NCI-H82 (cell line): ENCODE data around the gene C1orf21.
"Not testable (repeated sequence)": the region's sequence is repeated elsewhere in the genome, so short reads cannot be mapped to it uniquely, and the experiment has no call there.

ENCODE experiments used
- DNase-seq: peaks from one replicate; lab custom pipeline; 2025; lab: John Stamatoyannopoulos, UW

The C1orf21 gene

GRCh38 chr1:184386312-184387068 is at the start of gene C1orf21:
Gene C1orf21 (plus strand): TSS chr1:184387029. CDS start chr1:184477510, 90,481 bp downstream.
- DNase-seq = peak; percentile 96

GRCh38 chr1:184337865-184338264 is 49.0 kb upstream of the C1orf21 start:
- DNase-seq = not testable (repeated sequence)

GRCh38 chr1:184340984-184341383 is 45.8 kb upstream of the C1orf21 start:
- peak; percentile 27 for DNase-seq

- peak; percentile 62 for DNase-seq
These were observed 36.3 kb upstream of the C1orf21 start for GRCh38 chr1:184350573-184350972.

GRCh38 chr1:184351416-184351975 is 35.3 kb upstream of the C1orf21 start:
- no peak for DNase-seq

GRCh38 chr1:184352776-184353175 is 34.1 kb upstream of the C1orf21 start:
- DNase-seq = no peak

GRCh38 chr1:184354719-184355118 is 32.1 kb upstream of the C1orf21 start:
- no peak for DNase-seq

GRCh38 chr1:184356891-184357290 is 29.9 kb upstream of the C1orf21 start:
- DNase-seq = no peak

- no peak for DNase-seq
These were observed 28.6 kb upstream of the C1orf21 start for GRCh38 chr1:184358256-184358655.

- DNase-seq = no peak
These were observed 26.9 kb upstream of the C1orf21 start for GRCh38 chr1:184359909-184360308.

- DNase-seq = no peak
These were observed 24.0 kb upstream of the C1orf21 start for GRCh38 chr1:184362876-184363275.

- DNase-seq = no peak
These were observed 21.1 kb upstream of the C1orf21 start for GRCh38 chr1:184365699-184366098.

GRCh38 chr1:184366997-184367396 is 19.8 kb upstream of the C1orf21 start:
- DNase-seq = no peak

GRCh38 chr1:184367427-184368038 is 19.3 kb upstream of the C1orf21 start:
- no peak for DNase-seq

GRCh38 chr1:184368354-184368753 is 18.5 kb upstream of the C1orf21 start:
- DNase-seq = no peak

GRCh38 chr1:184370850-184371249 is 16.0 kb upstream of the C1orf21 start:
- DNase-seq = no peak

GRCh38 chr1:184373155-184373554 is 13.7 kb upstream of the C1orf21 start:
- no peak for DNase-seq

- DNase-seq = no peak
These were observed 10.5 kb upstream of the C1orf21 start for GRCh38 chr1:184376369-184376768.

GRCh38 chr1:184379111-184379752 is 7.6 kb upstream of the C1orf21 start:
- peak; percentile 72 for DNase-seq

GRCh38 chr1:184380468-184380867 is 6.4 kb upstream of the C1orf21 start:
- DNase-seq = no peak

- DNase-seq = no peak
These were observed 3.0 kb upstream of the C1orf21 start for GRCh38 chr1:184383772-184384323.

GRCh38 chr1:184385865-184386311 is 941 bp upstream of the C1orf21 start:
- peak; percentile 55 for DNase-seq
